Sigmoid colon (tissue), 7 donors: ENCODE results near the gene FOXN4. TPM values are rescaled to one million over a fixed set of nuclear protein-coding genes. Genes with fewer than 3 reads are reported as not detected.
A peak's percentile ranks its signal among the peaks of the same experiment; 100 is the strongest.

ENCODE experiments used
- DNase-seq: peaks from one replicate; pipeline ENCODE4 v3.0.0-alpha.2; 2019
- H3K27ac ChIP-seq, 4 donors: fragments of 200-600 bp; sonication (generic); one replicate each; pipeline ENCODE4 v1.5.1; 2016 to 2019; ENCODE audit warnings: mild to moderate bottlenecking in 1 of 4
- H3K27me3 ChIP-seq, 3 donors: fragments of 200-600 bp; sonication (generic); one replicate each; pipeline ENCODE4 v1.5.1; 2019; ENCODE audit warnings: mild to moderate bottlenecking in 1 of 3
- H3K36me3 ChIP-seq, 4 donors: fragments of 200-600 bp; sonication (generic); one replicate each; pipeline ENCODE4 v1.5.1; 2016 to 2019
- H3K4me1 ChIP-seq, 4 donors: fragments of 200-600 bp; sonication (generic); one replicate each; pipeline ENCODE4 v1.5.1; 2017 to 2019
- H3K4me3 ChIP-seq, 4 donors: fragments of 200-600 bp; sonication (generic); one replicate each; pipeline ENCODE4 v1.5.1; 2017 to 2019; ENCODE audit warnings: mild to moderate bottlenecking in 2 of 4, moderate library complexity in 1 of 4
- H3K9me3 ChIP-seq, 4 donors: fragments of 200-600 bp in 3 of 4; sonication (generic) in 3 of 4; one replicate each; pipeline versions ENCODE4 v1.5.1 to v1.6.1; 2013 to 2019
- CTCF ChIP-seq, 4 experiments: fragments of 450-650 bp in 3 of 4; fragments of 200-600 bp in 1 of 4; IDR thresholded peaks; one replicate each; pipeline ENCODE4 v1.5.1; 2016 to 2019; ENCODE audit warnings: antibody characterized with exemption in 4 of 4, mild to moderate bottlenecking in 3 of 4, moderate library complexity in 2 of 4
- EP300 ChIP-seq, 4 donors: sonication (generic); formaldehyde crosslinking; IDR thresholded peaks; one replicate each; pipeline ENCODE4 v1.6.1; 2017; ENCODE audit warnings: antibody characterized with exemption in 4 of 4
- POLR2A ChIP-seq, 2 donors: fragments of 450-650 bp; IDR thresholded peaks; one replicate each; pipeline ENCODE4 v1.6.1; 2016; ENCODE audit warnings: antibody characterized with exemption in 2 of 2, mild to moderate bottlenecking in 2 of 2, moderate library complexity in 2 of 2
- POLR2AphosphoS5 ChIP-seq, 4 donors: sonication (generic); formaldehyde crosslinking; IDR thresholded peaks; one replicate each; pipeline ENCODE4 v1.6.1; 2017; ENCODE audit warnings: antibody characterized with exemption in 4 of 4
- WGBS, 2 donors: extraction: QIAGEN DNeasy Blood & Tissue Kit; methylation state at CpG; one replicate each; pipeline ENCODE4 v1.1.7; 2013; 5-methylcytosine and 5-hydroxymethylcytosine counted together
- intact Hi-C: fragments of 100-400 bp; cut with DNase I; formaldehyde crosslinking; loops from one replicate; pipeline ENCODE4 v1.15.1; 2023
- polyA plus RNA-seq, 3 donors: library from polyadenylated mRNA; stranded (reverse); fragments of 200-250 nt; gene quantifications; one replicate each; pipeline ENCODE4 v1.2.3, GENCODE V29; 2013
- total RNA-seq, 4 donors: library from RNA; depleted of rRNA; stranded (reverse); fragments of >200 nt; gene quantifications; one replicate each; pipeline ENCODE4 v1.1.0, GENCODE V29; 2016
- donor health status: healthy with polysubstance abuse.
- donor health status: Bipolar disorder and iron deficiency.
- donor health status: healthy.

Gene FOXN4
- total and polyA plus RNA-seq, 7 donors, result 0.06 to 1.9 (median 0.41) TPM; not detected in 4

DNA sequence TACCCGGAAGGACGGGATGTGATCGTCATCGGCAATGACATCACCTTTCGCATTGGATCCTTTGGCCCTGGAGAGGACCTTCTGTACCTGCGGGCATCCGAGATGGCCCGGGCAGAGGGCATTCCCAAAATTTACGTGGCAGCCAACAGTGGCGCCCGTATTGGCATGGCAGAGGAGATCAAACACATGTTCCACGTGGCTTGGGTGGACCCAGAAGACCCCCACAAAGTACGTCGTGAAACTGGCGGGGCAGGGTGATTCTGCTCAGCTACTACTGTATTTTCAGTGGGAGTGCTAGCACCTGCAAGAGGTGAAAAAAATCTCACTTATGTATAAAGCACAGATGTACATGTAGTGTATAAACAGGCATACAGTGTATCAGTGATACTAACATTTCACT, 62.9 kb downstream of the FOXN4 start:
- 95% methylated on average over 15 of the region's 15 CpGs for WGBS, 2 donors
- DNase-seq, result no peak

GRCh38 chr12:109244073-109244472, 65.0 kb downstream of the FOXN4 start:
- Histone ChIP-seq H3K4me1 (no peaks in the 10 kb centered on the region), H3K9me3 (no peaks in the 10 kb centered on the region), H3K27ac (no peak overlapping the region), H3K27me3 (no peaks in the 10 kb centered on the region), H3K36me3 (peaks cover 73 to 97% (median 83%) of the 10 kb centered on the region in 4 donors), H3K4me3 (no peak overlapping the region)
- TF ChIP-seq POLR2A (IDR thresholded peaks at IDR 0.05) (no peak), POLR2AphosphoS5 (IDR thresholded peaks at IDR 0.05) (no peak), CTCF (IDR thresholded peaks at IDR 0.05) (no peak), EP300 (IDR thresholded peaks at IDR 0.05) (no peak)
- DNase-seq, result no peak
- WGBS, 2 donors, result 86% methylated on average over 5 of the region's 5 CpGs
- intact Hi-C loops, result no loop called here

More for the DNA sequence above, 62.9 kb downstream of the FOXN4 start:
- no peak overlapping the region for H3K4me3 ChIP-seq
- H3K36me3 ChIP-seq, result peaks cover 55 to 99% (median 65%) of the 10 kb centered on the region in 4 donors
- TF ChIP-seq EP300 (IDR thresholded peaks at IDR 0.05) (no peak), POLR2AphosphoS5 (IDR thresholded peaks at IDR 0.05) (no peak), POLR2A (IDR thresholded peaks at IDR 0.05) (no peak), CTCF (IDR thresholded peaks at IDR 0.05) (no peak)
- intact Hi-C loops, result no loop called here
- no peaks in the 10 kb centered on the region for H3K9me3 ChIP-seq
- H3K27me3 ChIP-seq, result no peaks in the 10 kb centered on the region
- H3K4me1 ChIP-seq, result peaks cover 0 to 10% (median 7%) of the 10 kb centered on the region in 4 donors
- H3K27ac ChIP-seq, result no peak overlapping the region

DNA sequence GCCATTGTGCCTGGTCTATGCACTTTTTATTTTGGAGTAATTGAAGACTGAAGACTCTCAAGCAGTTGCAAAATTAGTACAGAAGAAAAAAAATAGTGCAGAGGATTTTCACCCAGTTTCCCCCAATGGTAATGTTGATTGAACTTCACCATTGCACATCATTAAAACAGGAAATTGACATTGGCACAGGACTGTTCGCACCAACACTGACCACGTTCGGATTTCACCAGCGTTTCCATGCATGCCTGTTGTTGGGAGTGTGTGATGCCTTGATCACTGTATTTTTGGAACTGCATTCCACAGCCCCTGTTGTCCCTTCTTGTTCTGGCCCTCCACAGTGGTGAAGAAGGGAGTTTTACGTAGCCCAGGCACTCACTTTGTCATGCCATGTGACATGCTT, 67.1 kb downstream of the FOXN4 start:
- WGBS, 2 donors, result 90 to 93% methylated on average over 5 of the region's 5 CpGs
- peaks cover 75 to 95% (median 86%) of the 10 kb centered on the region in 4 donors for H3K36me3 ChIP-seq
- no peaks in the 10 kb centered on the region for H3K27me3 ChIP-seq
- no peak overlapping the region for H3K27ac ChIP-seq
- H3K4me3 ChIP-seq, result no peak overlapping the region
- H3K9me3 ChIP-seq, result no peaks in the 10 kb centered on the region
- TF ChIP-seq EP300 (IDR thresholded peaks at IDR 0.05) (no peak), POLR2A (IDR thresholded peaks at IDR 0.05) (no peak), CTCF (IDR thresholded peaks at IDR 0.05) (no peak), POLR2AphosphoS5 (IDR thresholded peaks at IDR 0.05) (no peak)
- intact Hi-C loops, result no loop called here
- peak; percentile 32 for DNase-seq
- no peaks in the 10 kb centered on the region for H3K4me1 ChIP-seq

- WGBS, 2 donors, result 93 to 94% methylated on average over 2 of the region's 2 CpGs
- no peaks in the 10 kb centered on the region for H3K9me3 ChIP-seq
- no peaks in the 10 kb centered on the region for H3K4me1 ChIP-seq
- H3K27me3 ChIP-seq, result no peaks in the 10 kb centered on the region
- no peak overlapping the region for H3K4me3 ChIP-seq
- DNase-seq, result peak; percentile 12
- intact Hi-C loops, result no loop called here
- H3K36me3 ChIP-seq, result peaks cover 69 to 95% (median 85%) of the 10 kb centered on the region in 4 donors
- H3K27ac ChIP-seq, result no peak overlapping the region
- TF ChIP-seq POLR2A (IDR thresholded peaks at IDR 0.05) (no peak), CTCF (IDR thresholded peaks at IDR 0.05) (no peak), POLR2AphosphoS5 (IDR thresholded peaks at IDR 0.05) (no peak)
Observed at GRCh38 chr12:109240365-109240764, 68.7 kb downstream of the FOXN4 start.

- H3K9me3 ChIP-seq, result no peaks in the 10 kb centered on the region
- H3K4me3 ChIP-seq, result no peak overlapping the region
- intact Hi-C loops, result no loop called here
- TF ChIP-seq POLR2A (IDR thresholded peaks at IDR 0.05) (no peak), POLR2AphosphoS5 (IDR thresholded peaks at IDR 0.05) (no peak), EP300 (IDR thresholded peaks at IDR 0.05) (no peak), CTCF (IDR thresholded peaks at IDR 0.05) (no peak)
- peak; percentile 62 for DNase-seq
- peaks cover 64 to 95% (median 87%) of the 10 kb centered on the region in 4 donors for H3K36me3 ChIP-seq
- H3K4me1 ChIP-seq, result no peaks in the 10 kb centered on the region
- H3K27ac ChIP-seq, result no peak overlapping the region
- no peaks in the 10 kb centered on the region for H3K27me3 ChIP-seq
- 91 to 94% methylated on average over 11 of the region's 11 CpGs for WGBS, 2 donors
Observed at GRCh38 chr12:109239691-109240090, 69.4 kb downstream of the FOXN4 start.
